SIG-M5 (cell line): ENCODE results near the gene C4orf50.
"Not testable (repeated sequence)": the region's sequence is repeated elsewhere in the genome, so short reads cannot be mapped to it uniquely, and the experiment has no call there.

Source experiments
- DNase-seq: peaks from one replicate; lab custom pipeline; 2025; lab: John Stamatoyannopoulos, UW

The C4orf50 gene

DNA sequence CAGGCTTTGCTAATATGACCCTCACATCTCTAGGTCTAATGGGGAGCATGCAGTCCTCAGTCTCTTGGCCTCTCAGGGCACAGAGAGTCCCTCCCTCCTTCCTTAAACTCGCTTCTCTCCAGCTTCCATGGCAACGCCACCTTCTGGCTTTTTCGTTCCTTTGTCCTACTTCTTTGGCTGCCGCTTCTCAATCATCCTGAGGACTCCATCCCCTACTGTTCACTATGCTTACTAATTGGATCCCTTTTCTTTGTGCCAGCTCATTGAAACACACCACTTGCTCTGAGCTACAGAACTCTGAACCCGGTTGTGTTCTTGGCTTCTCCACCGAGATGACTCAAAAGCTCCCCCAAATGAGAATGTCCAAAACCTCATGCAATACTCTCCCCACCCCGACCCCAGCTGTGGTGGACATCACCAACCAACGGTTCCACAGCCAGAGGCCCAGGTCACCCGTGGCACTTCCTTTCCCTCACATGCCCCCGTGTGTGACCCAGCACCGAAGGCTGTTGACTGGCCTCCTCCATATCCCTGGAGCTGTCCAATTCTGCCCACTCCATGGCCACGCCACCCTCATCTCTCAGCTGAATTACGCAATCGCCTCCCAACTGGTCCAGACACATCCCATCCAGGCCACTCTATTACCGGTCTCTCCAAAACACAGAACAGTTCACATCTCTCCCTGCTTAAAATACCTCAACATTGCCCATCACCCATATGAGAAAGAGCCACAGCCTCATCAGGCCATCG, 160.0 kb downstream of the C4orf50 start:
- no peak for DNase-seq

DNA sequence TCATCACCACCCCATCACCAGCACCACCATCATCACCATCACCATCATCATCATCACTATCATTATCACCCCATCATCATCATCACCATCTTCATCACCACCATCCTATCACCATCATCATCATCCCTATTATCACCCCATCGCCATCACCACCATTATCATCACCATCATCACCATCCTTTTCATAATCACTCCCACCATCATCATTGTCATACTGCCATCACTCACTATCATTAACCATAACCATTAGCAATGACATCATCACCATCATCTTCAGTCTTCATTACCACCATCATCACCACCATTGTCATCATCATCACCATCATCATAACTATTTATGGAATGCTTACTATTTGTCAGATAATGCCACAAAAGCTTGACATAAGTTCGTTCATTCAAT, 161.0 kb downstream of the C4orf50 start:
- no peak for DNase-seq

DNA sequence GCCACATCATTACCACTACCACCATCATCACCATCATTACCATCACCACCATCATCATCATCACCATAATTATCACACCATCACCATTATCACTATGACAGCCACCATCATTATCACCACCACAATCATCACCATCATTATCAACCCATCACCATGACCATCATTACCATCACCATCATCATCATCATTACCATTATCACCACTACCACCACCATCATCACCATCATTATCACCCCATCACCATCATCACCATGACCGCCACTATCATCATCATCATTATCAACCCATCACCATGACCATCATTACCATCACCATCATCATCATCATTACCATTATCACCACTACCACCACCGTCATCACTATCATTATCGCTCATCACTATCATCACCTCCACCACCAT, 161.9 kb downstream of the C4orf50 start:
- DNase-seq: not testable (repeated sequence)

DNA sequence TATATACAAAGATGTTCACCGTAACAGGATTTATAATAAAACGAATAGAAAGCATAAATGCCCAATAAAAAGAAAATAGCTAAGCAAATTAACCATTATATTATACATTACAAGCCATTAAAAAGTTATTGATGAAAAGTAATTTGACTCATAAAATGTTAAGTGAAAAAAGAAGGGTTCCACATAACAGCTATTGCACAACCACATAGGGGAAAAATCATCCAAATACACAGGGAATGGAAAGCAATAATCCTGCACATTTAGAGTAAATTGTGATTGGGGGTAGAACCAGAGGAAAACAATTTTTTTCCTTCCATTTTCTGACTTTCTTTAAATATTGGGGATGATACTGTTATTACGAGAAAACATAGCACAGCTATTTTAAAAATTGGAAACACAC, 163.3 kb downstream of the C4orf50 start:
- no peak for DNase-seq

DNA sequence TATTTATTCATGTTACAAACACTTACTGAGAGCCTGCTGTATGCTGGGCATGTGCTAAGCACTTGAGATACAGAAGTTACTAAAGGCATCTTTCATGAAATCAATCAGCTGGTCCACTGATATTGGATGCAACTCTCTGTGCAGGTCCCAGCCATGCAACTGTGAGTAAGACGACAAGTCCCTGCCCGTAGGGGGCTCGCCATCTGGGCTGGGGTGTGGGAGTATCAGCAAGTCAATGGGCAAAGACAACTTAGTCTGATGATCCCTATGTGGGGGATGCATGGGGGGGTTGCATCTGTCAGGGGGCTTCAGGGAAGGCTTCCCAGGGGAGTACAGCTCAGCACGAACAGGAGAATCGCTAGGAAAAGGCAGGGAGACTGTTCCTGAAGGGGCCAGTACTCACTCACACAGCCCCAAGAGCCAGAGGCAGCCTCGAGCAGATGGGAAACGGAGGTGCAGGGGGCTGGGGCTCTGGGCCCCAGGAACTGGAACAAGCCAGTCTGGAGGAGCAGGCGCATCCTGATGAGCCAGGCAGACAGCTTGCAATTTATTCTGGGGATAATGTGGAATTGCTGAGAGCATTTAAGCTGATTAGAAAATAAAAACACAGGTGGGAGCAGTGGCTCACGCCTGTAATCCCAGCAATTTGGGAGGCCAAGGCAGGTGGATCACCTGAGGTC, 165.6 kb downstream of the C4orf50 start:
- no peak for DNase-seq

DNA sequence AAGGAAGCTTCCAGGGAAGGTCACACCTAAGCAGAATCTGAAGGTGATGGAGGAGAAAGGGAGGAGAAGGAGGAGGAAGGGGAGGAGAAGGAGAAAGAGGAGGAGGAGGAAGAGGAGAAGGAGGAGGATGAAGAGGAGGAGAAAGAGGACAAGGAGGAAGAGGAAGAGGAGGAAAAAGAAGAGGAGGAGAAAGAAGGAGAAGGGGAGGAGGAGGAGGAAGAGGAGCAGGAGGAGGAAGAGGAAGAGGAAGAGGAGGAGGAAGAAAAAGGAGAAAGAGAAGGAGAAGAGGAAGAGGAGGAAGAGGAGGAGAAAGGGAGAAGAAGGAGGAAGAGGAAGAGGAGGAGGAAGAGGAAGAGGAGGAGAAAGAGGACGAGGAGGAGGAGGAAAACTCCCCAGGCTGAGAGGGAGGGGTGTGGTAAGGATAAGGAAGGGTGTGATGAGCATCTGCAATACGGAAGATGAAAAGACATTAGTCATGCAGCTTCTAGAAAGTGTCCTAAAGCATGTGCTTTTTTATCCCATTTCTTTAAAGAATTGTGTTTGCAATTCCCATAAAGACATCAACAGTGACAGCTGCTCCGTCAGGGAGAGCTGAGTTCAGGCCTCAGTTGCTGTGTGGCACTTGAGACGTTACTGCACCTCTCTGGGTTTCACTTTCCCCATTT, 166.5 kb downstream of the C4orf50 start:
- DNase-seq: no peak
